ENCODE data around the gene EEF1AKMT2.

The EEF1AKMT2 gene

DNA sequence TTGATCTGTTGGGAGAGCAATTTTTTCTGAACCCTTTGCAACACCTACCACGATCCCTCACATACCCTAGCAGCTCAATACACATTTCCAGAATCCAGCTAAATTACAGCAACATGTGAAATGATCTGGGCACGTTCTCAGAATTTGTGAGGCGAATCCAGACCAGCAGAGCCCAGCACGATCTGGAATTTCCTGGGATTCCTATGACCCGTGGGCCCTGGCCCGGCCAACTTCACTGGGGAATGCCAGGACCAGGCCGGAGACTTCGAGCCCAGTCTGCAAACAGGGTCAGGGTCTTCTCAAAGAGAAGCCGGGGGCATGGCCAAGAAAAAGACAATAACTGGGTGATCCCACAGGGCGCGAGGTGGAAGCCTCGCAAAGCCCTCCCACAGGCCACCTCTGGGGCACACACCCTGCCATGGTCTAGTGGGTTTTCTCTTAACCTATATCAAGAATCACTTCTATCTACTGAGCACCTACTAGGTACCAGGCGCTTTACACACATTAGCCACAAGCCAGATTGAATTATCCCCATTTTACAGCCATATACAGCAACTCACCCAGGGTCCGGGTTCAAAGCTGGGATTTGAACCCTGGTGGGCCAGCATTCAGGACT is 81.3 kb downstream of the EEF1AKMT2 start:
- TF ChIP-seq, protein P1, sequence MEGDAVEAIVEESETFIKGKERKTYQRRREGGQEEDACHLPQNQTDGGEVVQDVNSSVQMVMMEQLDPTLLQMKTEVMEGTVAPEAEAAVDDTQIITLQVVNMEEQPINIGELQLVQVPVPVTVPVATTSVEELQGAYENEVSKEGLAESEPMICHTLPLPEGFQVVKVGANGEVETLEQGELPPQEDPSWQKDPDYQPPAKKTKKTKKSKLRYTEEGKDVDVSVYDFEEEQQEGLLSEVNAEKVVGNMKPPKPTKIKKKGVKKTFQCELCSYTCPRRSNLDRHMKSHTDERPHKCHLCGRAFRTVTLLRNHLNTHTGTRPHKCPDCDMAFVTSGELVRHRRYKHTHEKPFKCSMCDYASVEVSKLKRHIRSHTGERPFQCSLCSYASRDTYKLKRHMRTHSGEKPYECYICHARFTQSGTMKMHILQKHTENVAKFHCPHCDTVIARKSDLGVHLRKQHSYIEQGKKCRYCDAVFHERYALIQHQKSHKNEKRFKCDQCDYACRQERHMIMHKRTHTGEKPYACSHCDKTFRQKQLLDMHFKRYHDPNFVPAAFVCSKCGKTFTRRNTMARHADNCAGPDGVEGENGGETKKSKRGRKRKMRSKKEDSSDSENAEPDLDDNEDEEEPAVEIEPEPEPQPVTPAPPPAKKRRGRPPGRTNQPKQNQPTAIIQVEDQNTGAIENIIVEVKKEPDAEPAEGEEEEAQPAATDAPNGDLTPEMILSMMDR (IDR thresholded peaks at IDR 0.05), result no peak

DNA sequence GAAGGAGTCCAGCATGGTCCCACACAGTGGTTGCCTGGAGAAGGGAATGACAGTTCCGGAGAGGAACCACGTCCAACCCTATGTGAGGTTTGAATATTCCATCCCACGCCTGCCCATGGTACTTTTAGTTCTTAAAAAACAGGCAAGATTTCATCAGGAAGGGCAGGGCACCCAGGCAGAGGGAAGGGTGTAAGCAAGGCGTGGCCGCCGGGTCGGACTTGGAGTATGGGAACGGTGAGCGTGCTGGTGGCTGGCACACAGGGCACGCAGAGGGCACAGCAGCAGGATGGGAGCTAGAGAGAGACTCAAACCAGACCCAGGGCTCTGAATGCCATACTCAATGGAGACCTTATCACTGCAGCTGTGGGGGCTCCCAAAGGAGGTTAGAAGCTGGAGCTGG is 81.8 kb downstream of the EEF1AKMT2 start:
- TF ChIP-seq, protein P1 (IDR thresholded peaks at IDR 0.05), result no peak

DNA sequence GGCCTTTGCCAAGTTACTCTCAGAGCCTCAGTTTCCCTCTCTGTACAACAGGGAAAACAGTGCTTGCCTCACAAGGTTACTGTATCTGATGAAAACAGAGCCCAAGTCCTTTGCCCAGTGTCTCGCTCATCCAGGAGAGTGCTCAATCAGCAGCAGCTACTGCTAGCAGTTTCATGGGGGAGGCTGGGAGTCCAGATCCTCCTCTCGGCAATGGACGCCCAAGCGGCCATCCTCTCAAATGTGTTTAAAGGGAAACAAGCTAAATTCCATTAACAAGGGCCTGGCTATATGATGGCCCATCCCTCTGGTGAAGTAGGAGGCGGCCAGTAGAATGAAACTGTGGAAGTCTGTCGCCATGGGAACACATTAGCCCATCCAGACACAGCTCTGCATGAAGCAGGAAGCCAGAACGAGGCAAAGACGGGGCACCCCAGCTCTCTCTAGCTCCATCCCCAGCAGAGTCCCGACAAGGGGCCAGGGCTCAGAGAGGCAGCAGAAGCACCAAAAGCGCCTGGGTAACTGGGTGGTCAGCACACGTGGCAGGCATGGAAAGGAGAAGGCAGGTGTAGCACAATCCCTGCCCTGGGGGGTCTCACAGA is 82.7 kb downstream of the EEF1AKMT2 start:
- TF ChIP-seq, protein P1 (IDR thresholded peaks at IDR 0.05), result no peak

DNA sequence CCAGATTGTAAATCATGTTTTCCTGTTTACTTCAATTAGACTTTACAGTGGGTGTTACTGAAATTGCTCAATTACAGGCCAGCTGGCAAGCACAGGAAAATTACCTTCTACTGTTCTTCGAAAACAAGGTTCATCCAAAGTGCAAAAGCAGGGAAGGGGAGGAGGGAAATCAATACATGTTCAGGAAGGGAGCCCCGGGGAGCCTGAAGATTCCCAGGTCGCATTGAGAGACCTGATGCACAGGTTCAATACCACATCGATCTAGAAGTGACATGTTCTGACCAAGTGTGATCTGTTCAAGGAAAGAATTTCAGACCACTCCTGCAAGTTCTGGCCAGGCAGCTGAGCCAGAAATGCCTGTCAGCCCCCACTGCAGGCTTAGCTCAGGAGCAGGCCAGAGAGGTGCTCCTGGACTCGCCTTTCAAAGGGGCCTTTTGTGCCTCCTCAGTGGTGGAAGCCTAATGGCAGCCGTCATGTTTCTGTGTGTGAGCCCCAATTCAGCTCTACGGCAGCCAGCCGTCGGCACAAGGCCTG is 83.4 kb downstream of the EEF1AKMT2 start:
- TF ChIP-seq, protein P1 (IDR thresholded peaks at IDR 0.05), result no peak

Measured in LNCAP (cell line).